NK-92 treated with Interleukin-12 subunit alpha and Interleukin-12 subunit beta, amount 100 ng/mL, for 24 hours (cell line): ENCODE measurements around the gene PATL1.

Experiments used
- DNase-seq: peaks from one replicate; lab custom pipeline; 2025; lab: John Stamatoyannopoulos, UW

Gene PATL1

GRCh38 chr11:59615120-59615636 lies 53.7 kb downstream of the PATL1 start:
- peak; percentile 39 for DNase-seq

- DNase-seq: no peak
Measured at GRCh38 chr11:59614277-59615119, 54.3 kb downstream of the PATL1 start.

- DNase-seq: no peak
Measured at GRCh38 chr11:59611570-59612565, 57.0 kb downstream of the PATL1 start.

- no peak for DNase-seq
Measured at GRCh38 chr11:59610289-59610688, 58.5 kb downstream of the PATL1 start.

GRCh38 chr11:59607703-59608454 lies 61.0 kb downstream of the PATL1 start:
- no peak for DNase-seq

- DNase-seq: no peak
Measured at GRCh38 chr11:59602432-59602831, 66.4 kb downstream of the PATL1 start.

GRCh38 chr11:59601788-59602187 lies 67.0 kb downstream of the PATL1 start:
- DNase-seq: no peak

GRCh38 chr11:59600636-59601035 lies 68.2 kb downstream of the PATL1 start:
- DNase-seq: no peak

GRCh38 chr11:59600234-59600633 lies 68.6 kb downstream of the PATL1 start:
- no peak for DNase-seq

- no peak for DNase-seq
Measured at GRCh38 chr11:59598961-59599360, 69.9 kb downstream of the PATL1 start.
